Upper lobe of right lung (tissue), 1 donor: ENCODE data around the gene PACRGL. TPM values are rescaled to one million over a fixed set of nuclear protein-coding genes. Genes with fewer than 3 reads are reported as not detected.

Source experiments
- ATAC-seq: fragments of 200-7000 bp; cut with Tn5 transposase; one replicate; pipeline ENCODE4 v1.9.1; 2020; ENCODE audit warnings: mild to moderate bottlenecking, moderate library complexity
- DNase-seq: peaks from one replicate; pipeline ENCODE4 v3.0.0-alpha.2; 2020
- H3K27ac ChIP-seq: fragments of 200-600 bp; one replicate; pipeline ENCODE4 v1.8.0; 2022
- H3K27me3 ChIP-seq: fragments of 200-600 bp; one replicate; pipeline ENCODE4 v1.8.0; 2022; ENCODE audit warnings: mild to moderate bottlenecking
- H3K36me3 ChIP-seq: fragments of 200-600 bp; one replicate; pipeline ENCODE4 v1.8.0; 2022
- H3K4me1 ChIP-seq: fragments of 200-600 bp; one replicate; pipeline ENCODE4 v1.8.0; 2022
- H3K4me3 ChIP-seq: fragments of 200-600 bp; one replicate; pipeline ENCODE4 v1.8.0; 2022; ENCODE audit warnings: mild to moderate bottlenecking
- H3K9me3 ChIP-seq: fragments of 200-600 bp; one replicate; pipeline ENCODE4 v1.8.0; 2022
- intact Hi-C: fragments of 100-400 bp; cut with DNase I; formaldehyde crosslinking; loops from one replicate; pipeline ENCODE4 v1.11.0; 2022
- long read RNA-seq: library from polyadenylated mRNA; unstranded; transcript quantifications from one replicate; pipeline ENCODE4 v2.0.0, GENCODE V29; 2021
- total RNA-seq: library from RNA; stranded (reverse); fragmentation: NEBNext Ultra II Directional; extraction: Animal tissue kit (Norgen Biotek cat#: 25700); gene quantifications from one replicate; pipeline ENCODE4 v1.2.1, GENCODE V29; 2021
- TF ChIP-seq, protein P1 (sequence below): fragments of 200-600 bp; IDR thresholded peaks from one replicate; pipeline ENCODE4 v1.8.0; 2022; ENCODE audit warnings: antibody characterized with exemption
- donor health status: DM: no; HTN: yes; CAD: no; lungs with severe emphysema.

The PACRGL gene
- 17.4 TPM for total RNA-seq
- long read RNA-seq, partial matches to known transcripts = 0 of 2 reads
- long read RNA-seq, other reads (novel, unspliced or antisense) = 1 of 2 reads

DNA sequence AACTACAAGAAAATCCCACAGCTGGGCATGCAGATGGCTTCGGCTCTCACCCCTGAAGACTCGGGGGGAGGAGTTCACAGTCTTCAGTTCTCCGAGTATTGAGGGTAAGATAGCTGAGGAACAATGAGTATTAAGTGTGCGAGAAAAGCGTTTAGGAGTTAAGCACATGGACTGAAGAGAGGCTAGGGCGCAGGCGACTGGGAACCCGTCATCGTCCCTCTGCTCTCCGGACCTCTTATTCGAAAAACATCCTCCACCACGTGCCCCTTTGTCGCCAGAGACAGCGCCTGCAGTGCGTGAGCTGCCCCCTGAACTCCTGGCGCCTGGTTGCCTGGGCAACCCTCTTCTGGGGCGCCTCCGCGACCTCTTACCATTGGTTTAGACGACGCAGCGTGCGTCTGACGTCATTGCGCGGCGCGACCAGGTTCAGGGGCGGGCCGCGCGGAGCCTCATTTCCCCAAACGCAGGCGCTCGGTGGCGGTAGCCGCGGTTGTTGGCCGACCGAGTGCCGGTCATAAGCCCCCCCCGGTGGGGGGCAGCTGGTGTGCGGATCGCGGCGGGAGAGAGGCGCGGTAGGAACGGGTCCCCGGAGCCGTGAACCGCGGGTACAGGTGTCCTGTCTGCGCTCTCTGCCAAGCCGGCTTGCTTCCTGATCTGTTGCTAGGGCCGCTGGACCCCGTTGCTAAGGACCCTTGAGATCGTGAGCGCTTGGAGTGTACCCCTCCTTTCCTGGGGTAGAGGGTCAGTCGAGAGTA is at the start of gene PACRGL:
Gene PACRGL, plus strand, starts transcription at position 452 of the 755 bp plus-strand sequence. CDS start 4,024 bp downstream, outside the sequence.
- peak within 1 kb of the TSS; percentile 83 for H3K27ac ChIP-seq
- peaks cover 9% of the 10 kb centered on the region for H3K36me3 ChIP-seq
- intact Hi-C loops = no loop called here
- no peaks in the 10 kb centered on the region for H3K9me3 ChIP-seq
- DNase-seq (peak; percentile 97), ATAC-seq (peak; percentile 100)
- H3K4me1 ChIP-seq = peaks cover 18% of the 10 kb centered on the region
- TF ChIP-seq, protein P1, sequence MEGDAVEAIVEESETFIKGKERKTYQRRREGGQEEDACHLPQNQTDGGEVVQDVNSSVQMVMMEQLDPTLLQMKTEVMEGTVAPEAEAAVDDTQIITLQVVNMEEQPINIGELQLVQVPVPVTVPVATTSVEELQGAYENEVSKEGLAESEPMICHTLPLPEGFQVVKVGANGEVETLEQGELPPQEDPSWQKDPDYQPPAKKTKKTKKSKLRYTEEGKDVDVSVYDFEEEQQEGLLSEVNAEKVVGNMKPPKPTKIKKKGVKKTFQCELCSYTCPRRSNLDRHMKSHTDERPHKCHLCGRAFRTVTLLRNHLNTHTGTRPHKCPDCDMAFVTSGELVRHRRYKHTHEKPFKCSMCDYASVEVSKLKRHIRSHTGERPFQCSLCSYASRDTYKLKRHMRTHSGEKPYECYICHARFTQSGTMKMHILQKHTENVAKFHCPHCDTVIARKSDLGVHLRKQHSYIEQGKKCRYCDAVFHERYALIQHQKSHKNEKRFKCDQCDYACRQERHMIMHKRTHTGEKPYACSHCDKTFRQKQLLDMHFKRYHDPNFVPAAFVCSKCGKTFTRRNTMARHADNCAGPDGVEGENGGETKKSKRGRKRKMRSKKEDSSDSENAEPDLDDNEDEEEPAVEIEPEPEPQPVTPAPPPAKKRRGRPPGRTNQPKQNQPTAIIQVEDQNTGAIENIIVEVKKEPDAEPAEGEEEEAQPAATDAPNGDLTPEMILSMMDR = no peak
- peak within 1 kb of the TSS; percentile 73 for H3K4me3 ChIP-seq
- H3K27me3 ChIP-seq = no peaks in the 10 kb centered on the region

DNA sequence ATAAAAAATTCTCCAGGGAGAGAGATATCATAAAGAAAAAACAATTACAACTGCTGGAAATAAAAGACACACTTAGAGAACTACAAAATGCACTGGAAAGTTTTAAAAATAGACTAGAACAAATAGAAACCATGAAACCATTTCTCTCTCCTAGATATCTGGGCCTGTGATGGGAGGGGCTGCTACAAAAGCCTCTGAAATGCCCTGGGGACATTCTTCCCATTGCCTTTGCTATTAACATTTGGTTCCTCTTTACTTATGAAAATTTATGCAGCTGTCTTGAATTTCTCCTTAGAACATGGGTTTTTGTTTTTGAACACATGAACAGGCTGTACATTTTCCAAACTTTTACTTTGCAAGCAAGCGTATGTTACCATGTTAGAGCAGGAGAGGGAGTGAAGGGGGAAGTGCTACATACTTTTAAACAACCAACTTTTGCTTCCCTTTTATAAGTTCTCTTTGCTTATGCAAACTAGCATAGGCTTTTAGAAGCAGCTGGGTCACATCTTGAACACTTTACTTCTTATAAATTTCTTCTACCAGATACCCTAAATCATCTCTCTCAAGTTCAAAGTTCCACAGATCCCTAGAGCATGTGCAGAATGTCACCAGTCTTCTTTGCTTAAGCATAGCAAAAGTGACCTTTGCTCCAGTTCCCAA is 47.9 kb upstream of the PACRGL start:
- no peaks in the 10 kb centered on the region for H3K27me3 ChIP-seq
- ATAC-seq = no peak
- intact Hi-C loops = no loop called here
- no peak for DNase-seq
- TF ChIP-seq, protein P1 = no peak
- H3K4me3 ChIP-seq = no peak overlapping the region
- no peaks in the 10 kb centered on the region for H3K9me3 ChIP-seq
- H3K4me1 ChIP-seq = no peaks in the 10 kb centered on the region
- H3K36me3 ChIP-seq = no peaks in the 10 kb centered on the region
- no peak overlapping the region for H3K27ac ChIP-seq

DNA sequence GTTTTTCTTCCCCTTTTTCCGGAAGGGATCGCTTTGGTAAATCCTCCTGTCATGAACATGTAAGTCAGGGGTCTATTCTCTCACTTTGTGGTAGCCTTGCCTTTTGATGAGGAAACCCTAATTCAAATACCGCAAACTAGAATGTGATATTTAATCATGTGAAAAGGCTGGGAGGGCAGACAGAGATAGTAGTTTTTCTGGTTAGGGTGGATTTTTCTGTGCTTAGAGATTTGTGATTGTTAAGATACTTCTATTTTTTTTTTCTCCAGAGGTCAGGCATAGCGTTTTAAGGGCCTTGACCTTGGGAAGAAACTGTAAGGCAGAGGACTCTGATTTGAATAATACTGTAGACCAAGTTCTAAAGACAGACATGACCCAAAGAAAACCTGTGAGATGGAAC is 41.8 kb upstream of the PACRGL start:
- ATAC-seq (no peak), DNase-seq (no peak)
- no peaks in the 10 kb centered on the region for H3K9me3 ChIP-seq
- H3K36me3 ChIP-seq = no peaks in the 10 kb centered on the region
- no peak overlapping the region for H3K4me3 ChIP-seq
- intact Hi-C loops = no loop called here
- no peaks in the 10 kb centered on the region for H3K27me3 ChIP-seq
- TF ChIP-seq, protein P1 = no peak
- no peaks in the 10 kb centered on the region for H3K4me1 ChIP-seq
- no peak overlapping the region for H3K27ac ChIP-seq

DNA sequence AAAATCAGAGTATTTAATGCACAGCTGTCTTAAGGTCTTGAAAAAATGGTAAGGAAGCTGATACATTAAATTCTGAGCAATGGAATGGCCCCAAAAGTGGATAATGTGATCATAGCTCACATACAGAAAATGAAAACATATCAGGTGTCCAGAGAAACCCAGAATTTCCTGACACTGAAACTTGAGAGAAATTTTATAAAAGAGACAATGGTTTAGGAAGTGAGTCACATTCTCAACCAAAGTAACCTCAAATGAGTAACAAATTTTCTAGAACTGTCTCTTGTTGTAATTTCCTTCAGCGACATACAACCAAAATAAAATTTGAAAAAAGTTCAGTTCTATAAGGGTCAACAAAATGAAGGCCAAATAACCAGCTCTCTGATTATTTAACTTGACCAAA is 37.4 kb upstream of the PACRGL start:
- Histone ChIP-seq H3K27me3 (no peaks in the 10 kb centered on the region), H3K4me1 (no peaks in the 10 kb centered on the region), H3K27ac (no peak overlapping the region), H3K4me3 (no peak overlapping the region), H3K36me3 (no peaks in the 10 kb centered on the region), H3K9me3 (no peaks in the 10 kb centered on the region)
- ATAC-seq = no peak
- DNase-seq = no peak
- TF ChIP-seq, protein P1 = no peak
- intact Hi-C loops = no loop called here

DNA sequence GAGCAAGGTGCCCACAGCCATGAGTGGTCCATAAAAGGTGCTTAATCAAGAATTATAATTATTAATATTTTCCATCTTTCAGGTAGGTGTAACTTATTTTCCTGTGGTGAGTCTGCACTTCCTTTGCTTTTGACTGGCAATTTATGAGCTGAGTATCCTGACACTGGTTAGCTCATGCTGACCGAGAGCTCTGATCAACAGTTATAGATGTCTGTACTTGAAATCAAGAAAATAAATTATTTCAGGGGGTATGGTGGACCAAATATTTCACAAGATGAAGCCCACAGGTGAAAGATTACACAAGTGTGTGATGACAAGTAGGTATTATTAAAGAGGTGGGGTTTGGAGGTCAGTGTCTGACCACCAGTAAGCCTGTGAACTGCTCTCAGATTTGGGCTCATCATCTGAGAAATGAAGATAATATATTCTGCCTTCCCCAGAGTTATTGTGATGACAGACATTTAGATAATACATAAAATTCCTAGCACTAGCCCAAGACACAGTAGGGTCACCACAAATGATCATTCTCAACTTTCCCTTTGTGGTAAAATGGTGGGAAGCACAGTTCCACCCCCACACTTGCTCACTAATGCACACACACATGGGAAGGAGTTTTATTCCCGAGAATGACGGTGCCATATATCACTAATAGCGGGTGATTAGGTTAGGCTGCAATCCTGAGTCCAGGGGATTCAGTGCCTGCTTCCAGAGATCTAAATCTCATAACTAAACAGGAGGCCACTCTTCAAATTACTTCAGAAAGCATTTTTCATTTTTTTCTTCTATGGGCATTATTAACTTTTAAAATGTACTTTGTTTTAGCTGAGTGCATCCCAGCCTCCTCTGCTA is 34.0 kb upstream of the PACRGL start:
- intact Hi-C loops = no loop called here
- H3K27me3 ChIP-seq = no peaks in the 10 kb centered on the region
- no peak overlapping the region for H3K4me3 ChIP-seq
- TF ChIP-seq, protein P1 = no peak
- no peaks in the 10 kb centered on the region for H3K4me1 ChIP-seq
- no peaks in the 10 kb centered on the region for H3K9me3 ChIP-seq
- no peak for ATAC-seq
- no peak for DNase-seq
- no peak overlapping the region for H3K27ac ChIP-seq
- no peaks in the 10 kb centered on the region for H3K36me3 ChIP-seq
